OCI-LY7 (cell line): ENCODE measurements around the gene C16orf89.
"Not testable (repeated sequence)": the region's sequence is repeated elsewhere in the genome, so short reads cannot be mapped to it uniquely, and the experiment has no call there.

Experiments
- EZH2phosphoT487 ChIP-seq: fragments of 200-600 bp; sonication (generic); IDR thresholded peaks from 2 replicates; pipeline ENCODE4 v1.6.1; 2018; ENCODE audit warnings: low read depth, borderline replicate concordance, mild to moderate bottlenecking, mixed run types, antibody characterized with exemption, low read length, moderate library complexity, mixed read lengths
- TF ChIP-seq, protein P1 (sequence below): fragments of 200-600 bp; sonication (generic); conservative IDR thresholded peaks from 2 replicates; pipeline ENCODE4 v1.5.1; 2014; ENCODE audit warnings: mild to moderate bottlenecking, antibody characterized with exemption, low read length, moderate library complexity, mixed read lengths

DNA sequence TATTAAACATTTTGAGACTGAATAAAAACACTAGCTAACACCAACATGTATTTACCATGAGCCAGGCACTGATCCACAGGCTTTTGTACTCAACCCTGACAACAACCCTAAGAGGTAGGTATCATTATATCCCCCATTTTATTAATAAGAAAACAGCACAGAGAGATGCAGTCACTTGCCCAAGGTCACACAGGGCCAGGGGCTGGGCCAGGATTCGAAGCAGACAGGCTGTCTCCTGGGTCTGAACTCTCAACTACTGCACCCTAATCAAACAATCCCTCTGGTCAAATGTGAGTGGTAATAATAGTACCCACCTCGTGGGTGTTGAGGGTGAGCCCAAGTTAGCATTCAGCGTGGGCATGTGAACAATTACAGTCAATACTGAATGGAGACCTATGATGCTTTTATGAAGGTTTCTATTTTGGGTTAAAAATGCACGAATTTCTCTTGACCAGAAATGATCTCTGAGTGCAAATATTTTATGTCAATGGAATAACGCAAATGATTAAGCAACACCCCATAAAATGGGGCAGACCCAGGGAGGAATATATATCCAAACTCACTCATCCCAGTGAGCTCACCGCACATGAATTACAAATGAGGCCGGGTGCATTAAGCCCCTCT lies 30.8 kb upstream of the C16orf89 start:
- TF ChIP-seq, protein P1, sequence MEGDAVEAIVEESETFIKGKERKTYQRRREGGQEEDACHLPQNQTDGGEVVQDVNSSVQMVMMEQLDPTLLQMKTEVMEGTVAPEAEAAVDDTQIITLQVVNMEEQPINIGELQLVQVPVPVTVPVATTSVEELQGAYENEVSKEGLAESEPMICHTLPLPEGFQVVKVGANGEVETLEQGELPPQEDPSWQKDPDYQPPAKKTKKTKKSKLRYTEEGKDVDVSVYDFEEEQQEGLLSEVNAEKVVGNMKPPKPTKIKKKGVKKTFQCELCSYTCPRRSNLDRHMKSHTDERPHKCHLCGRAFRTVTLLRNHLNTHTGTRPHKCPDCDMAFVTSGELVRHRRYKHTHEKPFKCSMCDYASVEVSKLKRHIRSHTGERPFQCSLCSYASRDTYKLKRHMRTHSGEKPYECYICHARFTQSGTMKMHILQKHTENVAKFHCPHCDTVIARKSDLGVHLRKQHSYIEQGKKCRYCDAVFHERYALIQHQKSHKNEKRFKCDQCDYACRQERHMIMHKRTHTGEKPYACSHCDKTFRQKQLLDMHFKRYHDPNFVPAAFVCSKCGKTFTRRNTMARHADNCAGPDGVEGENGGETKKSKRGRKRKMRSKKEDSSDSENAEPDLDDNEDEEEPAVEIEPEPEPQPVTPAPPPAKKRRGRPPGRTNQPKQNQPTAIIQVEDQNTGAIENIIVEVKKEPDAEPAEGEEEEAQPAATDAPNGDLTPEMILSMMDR: not testable (repeated sequence)
- not testable (repeated sequence) for TF ChIP-seq EZH2phosphoT487
